GM19240 (cell line): ENCODE data around the gene PTCRA.

Experiments used
- DNase-seq: peaks from one replicate; pipeline ENCODE4 v3.0.0; 2011; ENCODE audit warnings: low spot score; ENCODE audit not compliant: insufficient read length

PTCRA gene

GRCh38 chr6:42970871-42971612 lies 55.2 kb downstream of the PTCRA start:
- no peak for DNase-seq

- DNase-seq = no peak
These were observed 56.0 kb downstream of the PTCRA start for GRCh38 chr6:42971746-42972327.

- DNase-seq = no peak
These were observed 58.1 kb downstream of the PTCRA start for GRCh38 chr6:42973926-42974325.

- DNase-seq = no peak
These were observed 59.2 kb downstream of the PTCRA start for GRCh38 chr6:42974919-42975505.
